ENCODE results near the gene CSKMT.
"Not testable (repeated sequence)": the region's sequence is repeated elsewhere in the genome, so short reads cannot be mapped to it uniquely, and the experiment has no call there.

Gene CSKMT

GRCh38 chr11:62693624-62694023 is 28.5 kb downstream of the CSKMT start:
- H3K27ac ChIP-seq (ENCODE audit: low read length, poor library complexity, severe bottlenecking); H3K18ac ChIP-seq (ENCODE audit: low read depth in 1 of 2, low read length in 2 of 2); DNase-seq; H2BK12ac ChIP-seq (ENCODE audit: low read length in 2 of 2); H4K91ac ChIP-seq (ENCODE audit: low read length); H2BK15ac ChIP-seq (ENCODE audit: low read depth, poor library complexity, severe bottlenecking); H3K4me3 ChIP-seq (ENCODE audit: insufficient read depth in 1 of 2, low read depth in 1 of 2, low read length in 2 of 2); H3K27me3 ChIP-seq (ENCODE audit: control insufficient read depth in 1 of 2, insufficient read depth in 1 of 2, low read length in 2 of 2); H3K9ac ChIP-seq (ENCODE audit: low read length); H3K9me3 ChIP-seq (ENCODE audit: control insufficient read depth, low read length); H2BK120ac ChIP-seq (ENCODE audit: low read depth, low read length); H3K14ac ChIP-seq (ENCODE audit: low read length in 2 of 2); H3K4me2 ChIP-seq (ENCODE audit: low read length, poor library complexity, severe bottlenecking); H4K8ac ChIP-seq (ENCODE audit: low read length); H2BK5ac ChIP-seq (ENCODE audit: low read depth, low read length, poor library complexity, severe bottlenecking); H2AFZ ChIP-seq (ENCODE audit: low read depth, low read length); H3K4ac ChIP-seq (ENCODE audit: low read depth in 1 of 2, low read length in 2 of 2); H2AK5ac ChIP-seq (ENCODE audit: low read length, severe bottlenecking); H3K23ac ChIP-seq (ENCODE audit: low read length in 2 of 2): not testable (repeated sequence)
- WGBS: 100% methylated on average over 1 of the region's 4 CpGs
- H3K4me1 ChIP-seq (ENCODE audit: control insufficient read depth, insufficient read depth, low read depth, low read length): peaks cover 20% of the 10 kb centered on the region
- peaks cover 13% of the 10 kb centered on the region for H3K79me1 ChIP-seq (replicated peaks; ENCODE audit: low read length, poor library complexity, severe bottlenecking)
- H3K36me3 ChIP-seq (ENCODE audit: control insufficient read depth in 1 of 2, insufficient read depth in 2 of 2, low read depth in 1 of 2, low read length in 2 of 2): peaks cover 36 to 41% of the 10 kb centered on the region in 2 experiments

- Histone ChIP-seq H3K4me3 (ENCODE audit: insufficient read depth in 1 of 2, low read depth in 1 of 2, low read length in 2 of 2) (no peak overlapping the region), H2BK12ac (ENCODE audit: low read length in 2 of 2) (no peak overlapping the region), H2BK120ac (ENCODE audit: low read depth, low read length) (no peak overlapping the region), H3K9ac (ENCODE audit: low read length) (peak overlapping the region; percentile 77), H3K18ac (ENCODE audit: low read depth in 1 of 2, low read length in 2 of 2) (no peak overlapping the region), H3K4me1 (ENCODE audit: control insufficient read depth, insufficient read depth, low read depth, low read length) (peaks cover 13% of the 10 kb centered on the region), H3K14ac (ENCODE audit: low read length in 2 of 2) (no peak overlapping the region), H3K23ac (ENCODE audit: low read length in 2 of 2) (no peak overlapping the region), H3K36me3 (ENCODE audit: control insufficient read depth in 1 of 2, insufficient read depth in 2 of 2, low read depth in 1 of 2, low read length in 2 of 2) (peaks cover 36 to 42% of the 10 kb centered on the region in 2 experiments), H2BK5ac (ENCODE audit: low read depth, low read length, poor library complexity, severe bottlenecking) (no peak overlapping the region), H3K27me3 (ENCODE audit: control insufficient read depth in 1 of 2, insufficient read depth in 1 of 2, low read length in 2 of 2) (no peaks in the 10 kb centered on the region), H4K8ac (ENCODE audit: low read length) (no peak overlapping the region), H3K27ac (ENCODE audit: low read length, poor library complexity, severe bottlenecking) (no peak overlapping the region), H3K4me2 (ENCODE audit: low read length, poor library complexity, severe bottlenecking) (no peak overlapping the region), H2BK15ac (ENCODE audit: low read depth, poor library complexity, severe bottlenecking) (no peak overlapping the region), H2AFZ (ENCODE audit: low read depth, low read length) (no peak overlapping the region), H2AK5ac (ENCODE audit: low read length, severe bottlenecking) (peak overlapping the region; percentile 6), H3K79me1 (replicated peaks; ENCODE audit: low read length, poor library complexity, severe bottlenecking) (peaks cover 13% of the 10 kb centered on the region), H3K9me3 (ENCODE audit: control insufficient read depth, low read length) (no peaks in the 10 kb centered on the region), H3K4ac (ENCODE audit: low read depth in 1 of 2, low read length in 2 of 2) (no peak overlapping the region), H4K91ac (ENCODE audit: low read length) (no peak overlapping the region)
- peak; percentile 84 for DNase-seq
- WGBS: 64% methylated on average over 14 of the region's 14 CpGs
These were observed 29.5 kb downstream of the CSKMT start for GRCh38 chr11:62694455-62695167.

GRCh38 chr11:62702246-62702645 is 37.1 kb downstream of the CSKMT start:
- 100% methylated on average over 7 of the region's 11 CpGs for WGBS
- no peak overlapping the region for H3K4ac ChIP-seq (ENCODE audit: low read depth in 1 of 2, low read length in 2 of 2)
- no peak overlapping the region for H2BK5ac ChIP-seq (ENCODE audit: low read depth, low read length, poor library complexity, severe bottlenecking)

GRCh38 chr11:62703921-62704320 is 38.8 kb downstream of the CSKMT start:
- not testable (repeated sequence) for H3K4me3 ChIP-seq (ENCODE audit: insufficient read depth in 1 of 2, low read depth in 1 of 2, low read length in 2 of 2); H3K9me3 ChIP-seq (ENCODE audit: control insufficient read depth, low read length); H2AFZ ChIP-seq (ENCODE audit: low read depth, low read length); H2BK15ac ChIP-seq (ENCODE audit: low read depth, poor library complexity, severe bottlenecking); H2AK5ac ChIP-seq (ENCODE audit: low read length, severe bottlenecking); H3K4ac ChIP-seq (ENCODE audit: low read depth in 1 of 2, low read length in 2 of 2); H3K9ac ChIP-seq (ENCODE audit: low read length); H2BK12ac ChIP-seq (ENCODE audit: low read length in 2 of 2); H4K8ac ChIP-seq (ENCODE audit: low read length); H3K14ac ChIP-seq (ENCODE audit: low read length in 2 of 2); H4K91ac ChIP-seq (ENCODE audit: low read length); H2BK5ac ChIP-seq (ENCODE audit: low read depth, low read length, poor library complexity, severe bottlenecking); H2BK120ac ChIP-seq (ENCODE audit: low read depth, low read length); H3K27me3 ChIP-seq (ENCODE audit: control insufficient read depth in 1 of 2, insufficient read depth in 1 of 2, low read length in 2 of 2); H3K27ac ChIP-seq (ENCODE audit: low read length, poor library complexity, severe bottlenecking); H3K18ac ChIP-seq (ENCODE audit: low read depth in 1 of 2, low read length in 2 of 2); H3K23ac ChIP-seq (ENCODE audit: low read length in 2 of 2); H3K4me2 ChIP-seq (ENCODE audit: low read length, poor library complexity, severe bottlenecking); DNase-seq
- H3K36me3 ChIP-seq (ENCODE audit: control insufficient read depth in 1 of 2, insufficient read depth in 2 of 2, low read depth in 1 of 2, low read length in 2 of 2): peaks cover 32 to 34% of the 10 kb centered on the region in 2 experiments
- peaks cover 25% of the 10 kb centered on the region for H3K4me1 ChIP-seq (ENCODE audit: control insufficient read depth, insufficient read depth, low read depth, low read length)
- 100% methylated on average over 3 of the region's 4 CpGs for WGBS
- peaks cover 20% of the 10 kb centered on the region for H3K79me1 ChIP-seq (replicated peaks; ENCODE audit: low read length, poor library complexity, severe bottlenecking)

More at GRCh38 chr11:62702246-62702645, 37.1 kb downstream of the CSKMT start:
- Histone ChIP-seq H3K14ac (ENCODE audit: low read length in 2 of 2) (no peak overlapping the region), H4K8ac (ENCODE audit: low read length) (no peak overlapping the region), H2BK120ac (ENCODE audit: low read depth, low read length) (no peak overlapping the region), H2AK5ac (ENCODE audit: low read length, severe bottlenecking) (no peak overlapping the region), H3K27me3 (ENCODE audit: control insufficient read depth in 1 of 2, insufficient read depth in 1 of 2, low read length in 2 of 2) (no peaks in the 10 kb centered on the region), H3K4me2 (ENCODE audit: low read length, poor library complexity, severe bottlenecking) (no peak overlapping the region), H3K18ac (ENCODE audit: low read depth in 1 of 2, low read length in 2 of 2) (no peak overlapping the region), H3K79me1 (replicated peaks; ENCODE audit: low read length, poor library complexity, severe bottlenecking) (peaks cover 9% of the 10 kb centered on the region), H3K27ac (ENCODE audit: low read length, poor library complexity, severe bottlenecking) (no peak overlapping the region), H3K4me1 (ENCODE audit: control insufficient read depth, insufficient read depth, low read depth, low read length) (peaks cover 14% of the 10 kb centered on the region), H3K23ac (ENCODE audit: low read length in 2 of 2) (no peak overlapping the region), H4K91ac (ENCODE audit: low read length) (no peak overlapping the region), H3K9me3 (ENCODE audit: control insufficient read depth, low read length) (no peaks in the 10 kb centered on the region), H3K36me3 (ENCODE audit: control insufficient read depth in 1 of 2, insufficient read depth in 2 of 2, low read depth in 1 of 2, low read length in 2 of 2) (peaks cover 19 to 28% of the 10 kb centered on the region in 2 experiments), H2BK15ac (ENCODE audit: low read depth, poor library complexity, severe bottlenecking) (no peak overlapping the region), H3K4me3 (ENCODE audit: insufficient read depth in 1 of 2, low read depth in 1 of 2, low read length in 2 of 2) (no peak overlapping the region), H2BK12ac (ENCODE audit: low read length in 2 of 2) (no peak overlapping the region), H2AFZ (ENCODE audit: low read depth, low read length) (no peak overlapping the region), H3K9ac (ENCODE audit: low read length) (no peak overlapping the region)
- DNase-seq: no peak

Data from mesenchymal stem cell (in vitro differentiated cells and primary cell).